Liver (tissue), 9 donors: ENCODE data around the gene NFIA. TPM values are rescaled to one million over a fixed set of nuclear protein-coding genes. Genes with fewer than 3 reads are reported as not detected.

Experiments used
- DNase-seq: peaks from one replicate; pipeline ENCODE4 v3.0.0-alpha.2; 2017; ENCODE audit warnings: low spot score
- H3K27ac ChIP-seq, 2 donors: one replicate each; pipeline ENCODE4 v1.7.0; 2013; ENCODE audit warnings: inconsistent platforms in 2 of 2, low read length in 2 of 2, control low read depth in 1 of 2, low read depth in 1 of 2, mild to moderate bottlenecking in 1 of 2
- H3K27me3 ChIP-seq, 4 donors: one replicate each; pipeline versions ENCODE4 v1.6.1 to v1.7.0; 2013; ENCODE audit warnings: low read length in 3 of 4, inconsistent platforms in 1 of 4, mild to moderate bottlenecking in 1 of 4, moderate library complexity in 1 of 4; ENCODE audit not compliant: control insufficient read depth in 4 of 4, insufficient read depth in 4 of 4
- H3K36me3 ChIP-seq, 4 donors: one replicate each; pipeline versions ENCODE4 v1.6.1 to v1.7.0; 2013; ENCODE audit warnings: low read length in 3 of 4, mild to moderate bottlenecking in 3 of 4, low read depth in 1 of 4, moderate library complexity in 1 of 4; ENCODE audit not compliant: control insufficient read depth in 4 of 4, insufficient read depth in 3 of 4
- H3K4me1 ChIP-seq, 4 donors: one replicate each; pipeline versions ENCODE4 v1.6.1 to v1.7.0; 2013; ENCODE audit warnings: low read length in 3 of 4, mild to moderate bottlenecking in 3 of 4, moderate library complexity in 1 of 4; ENCODE audit not compliant: control insufficient read depth in 4 of 4, insufficient read depth in 4 of 4
- H3K4me3 ChIP-seq, 3 donors: one replicate each; pipeline versions ENCODE4 v1.6.1 to v1.7.0; 2013; ENCODE audit warnings: low read length in 3 of 3, control low read depth in 1 of 3, low read depth in 1 of 3, mild to moderate bottlenecking in 1 of 3
- H3K9ac ChIP-seq, 2 donors: one replicate each; pipeline ENCODE4 v1.7.0; 2013; ENCODE audit warnings: low read length in 2 of 2, mild to moderate bottlenecking in 2 of 2, moderate library complexity in 2 of 2, control low read depth in 1 of 2, low read depth in 1 of 2
- H3K9me3 ChIP-seq, 4 donors: one replicate each; pipeline versions ENCODE4 v1.6.1 to v1.7.0; 2013; ENCODE audit warnings: low read length in 3 of 4; ENCODE audit not compliant: control insufficient read depth in 4 of 4
- CTCF ChIP-seq: fragments of 150-350 bp; IDR thresholded peaks from 2 replicates; pipeline ENCODE4 v1.5.1; 2017; ENCODE audit warnings: improper control_type of control experiment, low read depth, low read length; ENCODE audit not compliant: missing input control
- EGR1 ChIP-seq, 2 donors: IDR thresholded peaks; 2 replicates each; pipeline ENCODE4 v1.6.1; 2016 to 2018; ENCODE audit warnings: antibody characterized with exemption in 2 of 2, low read depth in 2 of 2
- FOXA1 ChIP-seq: IDR thresholded peaks from 2 replicates; pipeline ENCODE4 v1.6.1; 2016; ENCODE audit warnings: antibody characterized with exemption
- FOXA2 ChIP-seq: IDR thresholded peaks from 2 replicates; pipeline ENCODE4 v1.6.1; 2016; ENCODE audit warnings: antibody characterized with exemption
- HNF4A ChIP-seq, 2 donors: conservative IDR thresholded peaks; 2 replicates each; pipeline ENCODE4 v1.6.1; 2016; ENCODE audit warnings: antibody characterized with exemption in 2 of 2, mild to moderate bottlenecking in 2 of 2
- HNF4G ChIP-seq: IDR thresholded peaks from 2 replicates; pipeline ENCODE4 v1.6.1; 2016; ENCODE audit warnings: antibody characterized with exemption
- JUND ChIP-seq, 2 donors: IDR thresholded peaks; 2 replicates each; pipeline ENCODE4 v1.6.1; 2016; ENCODE audit warnings: antibody characterized with exemption in 2 of 2
- NR2F2 ChIP-seq: IDR thresholded peaks from 2 replicates; pipeline ENCODE4 v1.6.1; 2016; ENCODE audit warnings: antibody characterized with exemption
- RXRA ChIP-seq, 2 donors: IDR thresholded peaks; 2 replicates each; pipeline ENCODE4 v1.6.1; 2017 to 2018; ENCODE audit warnings: antibody characterized with exemption in 2 of 2, mild to moderate bottlenecking in 1 of 2
- SP1 ChIP-seq: IDR thresholded peaks from 2 replicates; pipeline ENCODE4 v1.6.1; 2018; ENCODE audit warnings: antibody characterized with exemption, mild to moderate bottlenecking
- TAF1 ChIP-seq: conservative IDR thresholded peaks from 2 replicates; pipeline ENCODE4 v1.6.1; 2016; ENCODE audit warnings: antibody characterized with exemption, mild to moderate bottlenecking
- YY1 ChIP-seq: IDR thresholded peaks from 2 replicates; pipeline ENCODE4 v1.6.1; 2016; ENCODE audit warnings: antibody characterized with exemption, mild to moderate bottlenecking
- WGBS: extraction: QIAGEN DNeasy Blood & Tissue Kit; methylation state at CpG from one replicate; pipeline ENCODE4 v1.1.7; 2013; 5-methylcytosine and 5-hydroxymethylcytosine counted together
- polyA plus RNA-seq, 2 donors: library from polyadenylated mRNA; stranded (reverse) in 1 of 2; unstranded in 1 of 2; fragments of 200-250 nt in 1 of 2; fragments of >200 nt in 1 of 2; fragmentation: Nextera tagmentation in 1 of 2; extraction: Ambion mirVana in 1 of 2; gene quantifications; one replicate each; pipeline versions ENCODE4 v1.2.1 to v1.2.3, GENCODE V29; 2013 to 2015
- total RNA-seq, 2 donors: library from RNA; depleted of rRNA; stranded (reverse); fragments of >200 nt; gene quantifications; one replicate each; pipeline ENCODE4 v1.2.3, GENCODE V29; 2014
- TF ChIP-seq, protein P1 (sequence below): IDR thresholded peaks from 2 replicates; pipeline ENCODE4 v1.6.1; 2016; ENCODE audit warnings: antibody characterized with exemption
- TF ChIP-seq, protein P2 (sequence below): IDR thresholded peaks from 2 replicates; pipeline ENCODE4 v1.6.1; 2016; ENCODE audit warnings: antibody characterized with exemption
- TF ChIP-seq, protein P3 (sequence below): IDR thresholded peaks from 2 replicates; pipeline ENCODE4 v1.6.1; 2016; ENCODE audit warnings: antibody characterized with exemption, mild to moderate bottlenecking
- TF ChIP-seq, protein P4 (sequence below): IDR thresholded peaks from 2 replicates; pipeline ENCODE4 v1.6.1; 2016; ENCODE audit warnings: antibody characterized with exemption
- donor health status: healthy.
- donor health status: healthy.
- donor health status: healthy.
- donor health status: healthy.
- donor health status: healthy.

Gene NFIA
- total and polyA plus RNA-seq, 4 donors, result 6.8 to 53.7 (median 22.2) TPM

DNA sequence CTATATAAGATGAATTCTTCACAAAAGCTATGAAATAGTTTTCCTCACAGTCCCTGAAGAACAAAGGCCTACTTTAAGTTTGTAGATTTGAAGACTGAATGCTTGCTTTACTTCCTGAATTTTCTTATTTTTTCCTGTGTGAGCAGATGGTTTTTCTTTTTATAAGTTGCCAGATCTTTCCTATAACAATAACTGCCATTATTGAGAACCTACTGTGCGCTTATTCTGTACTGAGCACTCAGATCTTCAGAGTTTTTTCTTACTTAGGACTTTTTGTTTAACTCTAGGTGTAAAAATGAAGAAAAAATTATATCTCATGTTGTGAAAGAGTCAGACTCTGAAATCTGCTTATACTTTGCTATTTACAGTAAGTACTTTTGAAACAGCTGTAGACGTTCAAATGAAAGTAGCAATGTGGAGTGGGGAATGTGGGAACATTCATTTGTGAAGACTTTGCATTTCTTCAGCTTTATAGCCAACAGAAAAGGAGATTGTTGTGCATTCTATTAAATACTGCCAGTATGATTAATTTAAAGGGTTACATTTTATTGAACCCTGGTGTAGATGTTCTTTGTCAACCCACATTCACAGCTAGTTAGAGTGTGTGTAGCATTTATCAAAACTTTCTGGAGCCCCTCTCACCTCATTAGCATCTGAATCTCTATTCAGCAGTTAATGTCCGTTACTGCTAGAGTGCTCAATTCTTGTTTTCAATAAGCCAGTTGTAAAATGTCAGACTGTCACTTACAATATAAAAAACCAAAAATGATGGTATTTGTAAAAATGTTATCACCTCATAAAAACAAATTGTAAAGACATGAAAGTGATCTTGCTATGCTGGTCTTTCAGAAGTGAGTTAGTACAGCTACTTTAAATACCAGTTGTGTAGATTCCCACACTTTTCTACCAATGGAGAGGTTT is 29.0 kb downstream of the NFIA start:
- Histone ChIP-seq H3K4me1 (peaks cover 11 to 65% (median 45%) of the 10 kb centered on the region in 4 donors), H3K9ac (no peak overlapping the region), H3K4me3 (no peak overlapping the region), H3K36me3 (peaks cover 0 to 3% (median 0%) of the 10 kb centered on the region in 4 donors), H3K9me3 (no peaks in the 10 kb centered on the region), H3K27ac (peak overlapping the region; percentile 26 to 28), H3K27me3 (no peaks in the 10 kb centered on the region)
- no peak for TF ChIP-seq SP1
- no peak for TF ChIP-seq NR2F2
- TF ChIP-seq YY1, result no peak
- TF ChIP-seq EGR1 (IDR thresholded peaks at IDR 0.05; ENCODE audit: low read depth in 2 of 2), result no peak
- TF ChIP-seq CTCF, result no peak
- TF ChIP-seq, protein P1, sequence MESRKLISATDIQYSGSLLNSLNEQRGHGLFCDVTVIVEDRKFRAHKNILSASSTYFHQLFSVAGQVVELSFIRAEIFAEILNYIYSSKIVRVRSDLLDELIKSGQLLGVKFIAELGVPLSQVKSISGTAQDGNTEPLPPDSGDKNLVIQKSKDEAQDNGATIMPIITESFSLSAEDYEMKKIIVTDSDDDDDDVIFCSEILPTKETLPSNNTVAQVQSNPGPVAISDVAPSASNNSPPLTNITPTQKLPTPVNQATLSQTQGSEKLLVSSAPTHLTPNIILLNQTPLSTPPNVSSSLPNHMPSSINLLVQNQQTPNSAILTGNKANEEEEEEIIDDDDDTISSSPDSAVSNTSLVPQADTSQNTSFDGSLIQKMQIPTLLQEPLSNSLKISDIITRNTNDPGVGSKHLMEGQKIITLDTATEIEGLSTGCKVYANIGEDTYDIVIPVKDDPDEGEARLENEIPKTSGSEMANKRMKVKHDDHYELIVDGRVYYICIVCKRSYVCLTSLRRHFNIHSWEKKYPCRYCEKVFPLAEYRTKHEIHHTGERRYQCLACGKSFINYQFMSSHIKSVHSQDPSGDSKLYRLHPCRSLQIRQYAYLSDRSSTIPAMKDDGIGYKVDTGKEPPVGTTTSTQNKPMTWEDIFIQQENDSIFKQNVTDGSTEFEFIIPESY, result no peak
- TF ChIP-seq HNF4A (conservative IDR thresholded peaks at IDR 0.05), result no peak
- TF ChIP-seq HNF4G, result no peak
- TF ChIP-seq, protein P2, sequence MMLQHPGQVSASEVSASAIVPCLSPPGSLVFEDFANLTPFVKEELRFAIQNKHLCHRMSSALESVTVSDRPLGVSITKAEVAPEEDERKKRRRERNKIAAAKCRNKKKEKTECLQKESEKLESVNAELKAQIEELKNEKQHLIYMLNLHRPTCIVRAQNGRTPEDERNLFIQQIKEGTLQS, result no peak
- no peak for TF ChIP-seq FOXA2
- TF ChIP-seq JUND (IDR thresholded peaks at IDR 0.05), result no peak
- no peak for DNase-seq
- 66% methylated on average over 3 of the region's 3 CpGs for WGBS

- Histone ChIP-seq H3K9ac (peak overlapping the region in 1 of 2 donors; percentile 20), H3K4me1 (peaks cover 18 to 73% (median 56%) of the 10 kb centered on the region in 4 donors), H3K36me3 (no peaks in the 10 kb centered on the region), H3K27ac (peak overlapping the region; percentile 51 to 68), H3K9me3 (no peaks in the 10 kb centered on the region), H3K4me3 (no peak overlapping the region), H3K27me3 (no peaks in the 10 kb centered on the region)
- 68% methylated on average over 3 of the region's 3 CpGs for WGBS
- no peak for DNase-seq
- peak; percentile 21 for TF ChIP-seq YY1
- peak; percentile 10 to 28 for TF ChIP-seq JUND (IDR thresholded peaks at IDR 0.05)
- TF ChIP-seq HNF4A (conservative IDR thresholded peaks at IDR 0.05), result peak; percentile 41 to 59
- TF ChIP-seq, protein P1, result no peak
- peak; percentile 42 for TF ChIP-seq FOXA1
- peak in 1 of 2 donors; percentile 48 for TF ChIP-seq RXRA (IDR thresholded peaks at IDR 0.05)
- no peak for TF ChIP-seq TAF1
- TF ChIP-seq FOXA2, result peak; percentile 69
- TF ChIP-seq, protein P3, sequence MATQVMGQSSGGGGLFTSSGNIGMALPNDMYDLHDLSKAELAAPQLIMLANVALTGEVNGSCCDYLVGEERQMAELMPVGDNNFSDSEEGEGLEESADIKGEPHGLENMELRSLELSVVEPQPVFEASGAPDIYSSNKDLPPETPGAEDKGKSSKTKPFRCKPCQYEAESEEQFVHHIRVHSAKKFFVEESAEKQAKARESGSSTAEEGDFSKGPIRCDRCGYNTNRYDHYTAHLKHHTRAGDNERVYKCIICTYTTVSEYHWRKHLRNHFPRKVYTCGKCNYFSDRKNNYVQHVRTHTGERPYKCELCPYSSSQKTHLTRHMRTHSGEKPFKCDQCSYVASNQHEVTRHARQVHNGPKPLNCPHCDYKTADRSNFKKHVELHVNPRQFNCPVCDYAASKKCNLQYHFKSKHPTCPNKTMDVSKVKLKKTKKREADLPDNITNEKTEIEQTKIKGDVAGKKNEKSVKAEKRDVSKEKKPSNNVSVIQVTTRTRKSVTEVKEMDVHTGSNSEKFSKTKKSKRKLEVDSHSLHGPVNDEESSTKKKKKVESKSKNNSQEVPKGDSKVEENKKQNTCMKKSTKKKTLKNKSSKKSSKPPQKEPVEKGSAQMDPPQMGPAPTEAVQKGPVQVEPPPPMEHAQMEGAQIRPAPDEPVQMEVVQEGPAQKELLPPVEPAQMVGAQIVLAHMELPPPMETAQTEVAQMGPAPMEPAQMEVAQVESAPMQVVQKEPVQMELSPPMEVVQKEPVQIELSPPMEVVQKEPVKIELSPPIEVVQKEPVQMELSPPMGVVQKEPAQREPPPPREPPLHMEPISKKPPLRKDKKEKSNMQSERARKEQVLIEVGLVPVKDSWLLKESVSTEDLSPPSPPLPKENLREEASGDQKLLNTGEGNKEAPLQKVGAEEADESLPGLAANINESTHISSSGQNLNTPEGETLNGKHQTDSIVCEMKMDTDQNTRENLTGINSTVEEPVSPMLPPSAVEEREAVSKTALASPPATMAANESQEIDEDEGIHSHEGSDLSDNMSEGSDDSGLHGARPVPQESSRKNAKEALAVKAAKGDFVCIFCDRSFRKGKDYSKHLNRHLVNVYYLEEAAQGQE, result peak; percentile 18
- TF ChIP-seq, protein P2, result no peak
- TF ChIP-seq, protein P4, sequence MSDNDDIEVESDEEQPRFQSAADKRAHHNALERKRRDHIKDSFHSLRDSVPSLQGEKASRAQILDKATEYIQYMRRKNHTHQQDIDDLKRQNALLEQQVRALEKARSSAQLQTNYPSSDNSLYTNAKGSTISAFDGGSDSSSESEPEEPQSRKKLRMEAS, result peak; percentile 50
These were observed 32.0 kb downstream of the NFIA start for GRCh38 chr1:61114178-61114870.
